Testis (tissue), 3 donors: ENCODE data around the gene UBQLN4. TPM values are rescaled to one million over a fixed set of nuclear protein-coding genes. Genes with fewer than 3 reads are reported as not detected.

Experiments
- DNase-seq: peaks from one replicate; pipeline ENCODE4 v3.0.0-alpha.2; 2019
- H3K27ac ChIP-seq, 2 donors: fragments of 200-600 bp; sonication (generic); one replicate each; pipeline ENCODE4 v1.5.1; 2019
- H3K27me3 ChIP-seq: fragments of 200-600 bp; sonication (generic); one replicate; pipeline ENCODE4 v1.5.1; 2019
- H3K36me3 ChIP-seq: fragments of 200-600 bp; sonication (generic); one replicate; pipeline ENCODE4 v1.5.1; 2017; ENCODE audit warnings: low read depth; ENCODE audit errors: missing control alignments
- H3K4me1 ChIP-seq: fragments of 200-600 bp; sonication (generic); one replicate; pipeline ENCODE4 v1.5.1; 2019
- H3K4me3 ChIP-seq, 2 donors: fragments of 200-600 bp; sonication (generic); one replicate each; pipeline ENCODE4 v1.5.1; 2017 to 2019
- H3K9me3 ChIP-seq: fragments of 200-600 bp; sonication (generic); one replicate; pipeline ENCODE4 v1.5.1; 2017
- POLR2A ChIP-seq: fragments of 450-650 bp; IDR thresholded peaks from one replicate; pipeline ENCODE4 v1.6.1; 2017; ENCODE audit warnings: antibody characterized with exemption, mild to moderate bottlenecking, moderate library complexity
- WGBS, 2 donors: methylation state at CpG; one replicate each; pipeline ENCODE4 v1.1.5; 2018; 5-methylcytosine and 5-hydroxymethylcytosine counted together
- intact Hi-C: fragments of 100-400 bp; cut with DNase I; formaldehyde crosslinking; loops from one replicate; pipeline ENCODE4 v1.15.1; 2023; ENCODE audit warnings: low total_unique reads
- polyA plus RNA-seq: library from polyadenylated mRNA; stranded (reverse); fragments of 350-450 nt; fragmentation: Illumina TruSeq; extraction: RNeasy Lipid Tissue Mini Kit (QIAGEN cat#74804); gene quantifications from one replicate; pipeline ENCODE4 v1.2.3, GENCODE V29; 2014; ENCODE audit warnings: low read depth, low replicate concordance; ENCODE audit not compliant: insufficient read depth
- total RNA-seq, 2 donors: library from RNA; depleted of rRNA; stranded (reverse); fragments of >200 nt; gene quantifications; one replicate each; pipeline ENCODE4 v1.2.3, GENCODE V29; 2016
- TF ChIP-seq, protein P1 (sequence below), 3 experiments: fragments of 450-650 bp in 2 of 3; fragments of 200-600 bp in 1 of 3; sonication (generic) in 1 of 3; IDR thresholded peaks; one replicate each; pipeline ENCODE4 v1.5.1; 2016 to 2019; ENCODE audit warnings: antibody characterized with exemption in 3 of 3, mild to moderate bottlenecking in 2 of 3, moderate library complexity in 1 of 3

The UBQLN4 gene
- total and polyA plus RNA-seq, 3 donors from 2014 or later = 34.4 to 42.7 (median 41.0) TPM

DNA sequence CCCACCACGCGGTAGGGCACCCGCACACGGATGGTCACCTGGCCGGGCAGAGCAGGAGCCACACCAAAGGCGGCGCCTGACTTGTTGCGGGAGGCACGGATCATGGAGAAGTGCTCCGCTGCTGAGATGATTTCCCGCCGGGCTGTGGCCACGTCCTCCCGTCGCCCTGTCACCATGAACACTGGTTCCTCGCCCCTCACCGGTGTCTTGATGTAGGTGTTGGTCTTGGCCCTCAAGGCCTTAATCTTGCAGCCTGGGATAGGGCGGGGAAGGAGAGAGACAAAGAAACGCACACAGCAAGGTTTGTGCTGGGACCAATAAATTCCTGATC, 23.8 kb upstream of the UBQLN4 start:
- H3K27me3 ChIP-seq = no peaks in the 10 kb centered on the region
- 61 to 75% methylated on average over 12 to 19 of the region's 19 CpGs for WGBS, 2 donors
- H3K4me1 ChIP-seq = peaks cover 10% of the 10 kb centered on the region
- intact Hi-C loops = no loop called here
- no peak for DNase-seq
- TF ChIP-seq POLR2A = no peak
- TF ChIP-seq, protein P1, sequence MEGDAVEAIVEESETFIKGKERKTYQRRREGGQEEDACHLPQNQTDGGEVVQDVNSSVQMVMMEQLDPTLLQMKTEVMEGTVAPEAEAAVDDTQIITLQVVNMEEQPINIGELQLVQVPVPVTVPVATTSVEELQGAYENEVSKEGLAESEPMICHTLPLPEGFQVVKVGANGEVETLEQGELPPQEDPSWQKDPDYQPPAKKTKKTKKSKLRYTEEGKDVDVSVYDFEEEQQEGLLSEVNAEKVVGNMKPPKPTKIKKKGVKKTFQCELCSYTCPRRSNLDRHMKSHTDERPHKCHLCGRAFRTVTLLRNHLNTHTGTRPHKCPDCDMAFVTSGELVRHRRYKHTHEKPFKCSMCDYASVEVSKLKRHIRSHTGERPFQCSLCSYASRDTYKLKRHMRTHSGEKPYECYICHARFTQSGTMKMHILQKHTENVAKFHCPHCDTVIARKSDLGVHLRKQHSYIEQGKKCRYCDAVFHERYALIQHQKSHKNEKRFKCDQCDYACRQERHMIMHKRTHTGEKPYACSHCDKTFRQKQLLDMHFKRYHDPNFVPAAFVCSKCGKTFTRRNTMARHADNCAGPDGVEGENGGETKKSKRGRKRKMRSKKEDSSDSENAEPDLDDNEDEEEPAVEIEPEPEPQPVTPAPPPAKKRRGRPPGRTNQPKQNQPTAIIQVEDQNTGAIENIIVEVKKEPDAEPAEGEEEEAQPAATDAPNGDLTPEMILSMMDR (IDR thresholded peaks at IDR 0.05) = no peak
- peak overlapping the region; percentile 38 to 63 for H3K4me3 ChIP-seq
- H3K36me3 ChIP-seq = no peaks in the 10 kb centered on the region
- H3K27ac ChIP-seq = no peak overlapping the region
- H3K9me3 ChIP-seq = no peaks in the 10 kb centered on the region

DNA sequence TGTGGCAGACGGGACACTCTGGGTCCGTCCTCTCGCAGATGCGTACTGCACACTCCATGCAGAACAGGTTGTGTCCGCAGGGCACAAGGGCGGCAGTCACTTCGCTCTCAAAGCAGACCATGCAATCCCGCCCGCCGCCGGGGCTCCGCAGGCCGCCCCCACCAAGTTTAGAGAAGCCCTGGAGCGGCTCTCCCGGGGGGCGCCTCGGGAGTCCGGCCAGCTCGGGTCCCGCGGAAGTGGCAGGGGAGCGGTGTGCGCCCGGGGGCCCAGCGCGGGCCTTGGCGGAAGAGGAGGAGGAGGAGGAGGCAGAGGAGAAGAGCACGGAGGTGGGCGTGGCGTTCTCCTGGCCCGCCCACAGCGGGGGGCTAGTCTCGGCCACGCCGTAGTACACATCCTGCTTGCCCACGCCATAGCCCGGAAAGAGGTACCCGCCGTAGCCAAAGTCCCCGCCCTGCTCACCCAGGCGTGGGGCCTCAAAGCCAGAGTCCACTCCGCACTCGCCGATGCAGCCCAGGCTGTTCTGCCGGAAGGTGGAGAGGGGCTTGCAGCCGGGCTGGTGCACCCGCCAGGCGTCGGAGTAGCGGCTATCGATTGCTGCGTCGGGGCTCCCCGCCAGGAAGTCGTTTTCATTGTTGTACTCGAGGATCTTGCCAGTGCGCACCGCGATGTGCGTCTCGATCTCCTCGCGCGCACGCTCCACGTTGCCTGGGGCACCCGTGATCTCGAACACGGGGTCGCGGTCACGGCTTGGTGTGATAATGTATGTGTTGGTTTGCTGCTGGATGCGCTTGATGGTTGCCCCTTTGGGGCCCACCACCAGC, 23.2 kb upstream of the UBQLN4 start:
- H3K4me3 ChIP-seq = peak overlapping the region; percentile 38 to 63
- 48 to 65% methylated on average over 14 to 73 of the region's 73 CpGs for WGBS, 2 donors
- peaks cover 6% of the 10 kb centered on the region for H3K4me1 ChIP-seq
- H3K27ac ChIP-seq = peak overlapping the region in 1 of 2 donors; percentile 45
- H3K36me3 ChIP-seq = no peaks in the 10 kb centered on the region
- no peaks in the 10 kb centered on the region for H3K9me3 ChIP-seq
- no peaks in the 10 kb centered on the region for H3K27me3 ChIP-seq
- TF ChIP-seq, protein P1 (IDR thresholded peaks at IDR 0.05) = no peak
- TF ChIP-seq POLR2A = no peak
- intact Hi-C loops = no loop called here
- peak; percentile 54 for DNase-seq

DNA sequence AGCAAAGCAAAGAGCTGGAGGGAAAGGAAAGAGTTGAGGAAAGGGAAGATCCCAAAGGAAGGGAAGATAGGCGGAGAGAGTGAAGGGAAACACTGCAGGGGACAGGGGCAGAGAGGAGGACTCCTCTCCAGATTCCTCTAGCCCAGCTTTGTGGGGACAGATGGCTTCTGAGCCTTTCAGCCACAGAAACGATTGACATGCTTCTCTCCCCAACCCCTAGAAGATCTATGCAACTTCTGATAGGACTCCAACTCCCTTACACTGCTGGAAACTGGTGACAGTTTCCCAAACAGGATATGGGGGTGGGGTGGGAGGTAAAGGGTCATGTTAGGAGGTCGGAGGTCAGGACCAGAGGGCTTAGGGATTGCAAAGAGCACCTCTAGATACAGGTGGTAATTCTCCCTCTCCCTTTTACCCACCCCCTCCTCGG, 22.2 kb upstream of the UBQLN4 start:
- no peaks in the 10 kb centered on the region for H3K4me1 ChIP-seq
- no peaks in the 10 kb centered on the region for H3K27me3 ChIP-seq
- H3K27ac ChIP-seq = no peak overlapping the region
- 47 to 51% methylated on average over 4 of the region's 4 CpGs for WGBS, 2 donors
- intact Hi-C loops = no loop called here
- TF ChIP-seq, protein P1 (IDR thresholded peaks at IDR 0.05) = no peak
- TF ChIP-seq POLR2A = no peak
- H3K4me3 ChIP-seq = no peak overlapping the region
- no peak for DNase-seq
- H3K36me3 ChIP-seq = no peaks in the 10 kb centered on the region
- no peaks in the 10 kb centered on the region for H3K9me3 ChIP-seq

DNA sequence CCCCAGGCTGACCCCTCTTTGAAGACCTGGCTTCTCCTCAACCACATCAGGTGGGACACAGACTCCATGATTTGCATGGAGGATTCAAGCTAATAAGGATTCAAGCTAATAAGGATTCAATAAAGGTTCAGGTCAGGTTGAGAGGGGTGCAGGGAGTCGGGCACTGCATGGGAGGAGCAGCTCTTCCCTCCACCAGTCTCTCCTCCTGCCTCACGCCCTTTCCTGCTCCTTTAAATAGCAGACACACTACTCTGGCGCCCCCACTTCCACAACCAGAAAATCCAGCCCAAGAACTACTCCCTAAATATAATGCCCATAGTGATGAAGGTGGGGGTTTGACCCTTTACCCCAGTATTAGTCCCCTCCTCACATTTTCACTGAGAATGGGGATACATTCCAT, 21.6 kb upstream of the UBQLN4 start:
- no peak for DNase-seq
- no peaks in the 10 kb centered on the region for H3K9me3 ChIP-seq
- WGBS, 2 donors = 54 to 71% methylated on average over 3 of the region's 3 CpGs
- intact Hi-C loops = no loop called here
- no peaks in the 10 kb centered on the region for H3K27me3 ChIP-seq
- no peaks in the 10 kb centered on the region for H3K4me1 ChIP-seq
- H3K36me3 ChIP-seq = no peaks in the 10 kb centered on the region
- no peak for TF ChIP-seq POLR2A
- no peak overlapping the region for H3K4me3 ChIP-seq
- H3K27ac ChIP-seq = no peak overlapping the region

DNA sequence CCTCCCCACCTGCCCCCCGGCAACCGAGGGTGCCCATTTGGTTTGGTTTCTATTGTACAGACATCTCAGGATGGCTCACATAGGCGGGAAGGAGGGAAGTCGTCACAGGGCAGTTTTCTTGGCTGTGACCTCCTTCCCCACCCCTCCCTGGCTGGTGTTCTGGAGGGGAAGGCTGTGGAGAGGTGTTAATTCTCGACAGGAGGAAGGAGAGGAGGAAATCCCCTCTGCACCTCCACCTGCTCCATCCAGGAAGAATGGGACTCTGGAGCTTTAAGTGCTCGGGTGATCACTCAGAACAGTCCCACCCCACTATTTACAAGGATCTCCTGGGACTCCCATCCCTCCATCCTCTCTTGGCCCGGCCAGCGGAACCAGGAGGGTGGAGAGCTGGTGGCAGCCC, 21.1 kb upstream of the UBQLN4 start:
- WGBS, 2 donors = 73 to 80% methylated on average over 8 of the region's 8 CpGs
- H3K4me1 ChIP-seq = no peaks in the 10 kb centered on the region
- no peaks in the 10 kb centered on the region for H3K27me3 ChIP-seq
- H3K36me3 ChIP-seq = no peaks in the 10 kb centered on the region
- no peak overlapping the region for H3K27ac ChIP-seq
- no peak overlapping the region for H3K4me3 ChIP-seq
- DNase-seq = no peak
- TF ChIP-seq, protein P1 (IDR thresholded peaks at IDR 0.05) = no peak
- TF ChIP-seq POLR2A = no peak
- no peaks in the 10 kb centered on the region for H3K9me3 ChIP-seq
- intact Hi-C loops = no loop called here
